ENCODE results near the gene FASLG. TPM values are rescaled to one million over a fixed set of nuclear protein-coding genes. Genes with fewer than 3 reads are reported as not detected.

The FASLG gene
- total and polyA plus RNA-seq, 2 experiments from 2014 or later = not detected

DNA sequence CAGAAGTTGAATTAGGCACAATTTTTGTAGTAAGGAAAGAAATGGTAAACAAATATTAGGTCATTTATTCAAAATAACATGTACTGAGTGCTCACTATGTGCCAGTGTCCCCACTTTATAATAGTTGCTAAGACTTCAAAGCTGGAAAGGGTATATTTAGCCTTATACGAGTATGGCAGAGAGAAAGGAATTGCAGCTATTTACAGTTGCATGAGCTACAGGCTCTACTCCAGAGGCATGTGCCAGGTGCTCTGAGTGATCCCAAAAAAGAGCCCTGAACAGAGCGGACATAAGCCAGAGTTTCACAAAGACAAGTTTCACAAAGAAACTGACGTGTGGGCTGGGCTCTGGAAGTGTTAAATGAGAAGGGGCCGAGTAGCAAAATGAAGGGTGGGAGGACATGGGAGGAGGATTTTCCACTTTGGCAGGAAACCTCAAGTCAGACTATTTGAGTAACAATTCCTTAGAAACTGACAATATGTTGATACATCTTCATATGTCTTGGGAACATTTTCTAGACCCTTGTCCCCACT, 40.9 kb downstream of the FASLG start:
- Histone ChIP-seq H4K20me1 (ENCODE audit: insufficient read depth, poor library complexity, severe bottlenecking) (no peaks in the 10 kb centered on the region), H3K27me3 (no peaks in the 10 kb centered on the region), H3K79me2 (no peaks in the 10 kb centered on the region), H3K27ac (no peak overlapping the region), H3K4me3 (no peak overlapping the region), H3K4me1 (ENCODE audit: insufficient read depth) (no peaks in the 10 kb centered on the region), H3K36me3 (replicated peaks; ENCODE audit: insufficient read depth, low read depth) (no peaks in the 10 kb centered on the region), H3K9me3 (ENCODE audit: low read depth) (no peaks in the 10 kb centered on the region), H2AFZ (no peak overlapping the region), H3K9me2 (replicated peaks; ENCODE audit: insufficient read depth) (no peaks in the 10 kb centered on the region), H3K4me2 (no peak overlapping the region)
- no peak for DNase-seq (ENCODE audit: low spot score)
- TF ChIP-seq EZH2 (IDR thresholded peaks at IDR 0.05; ENCODE audit: borderline replicate concordance) (no peak), EZH2phosphoT487 (IDR thresholded peaks at IDR 0.05; ENCODE audit: low read depth, severe bottlenecking, unreplicated experiment) (no peak)
- TF ChIP-seq, protein P1, sequence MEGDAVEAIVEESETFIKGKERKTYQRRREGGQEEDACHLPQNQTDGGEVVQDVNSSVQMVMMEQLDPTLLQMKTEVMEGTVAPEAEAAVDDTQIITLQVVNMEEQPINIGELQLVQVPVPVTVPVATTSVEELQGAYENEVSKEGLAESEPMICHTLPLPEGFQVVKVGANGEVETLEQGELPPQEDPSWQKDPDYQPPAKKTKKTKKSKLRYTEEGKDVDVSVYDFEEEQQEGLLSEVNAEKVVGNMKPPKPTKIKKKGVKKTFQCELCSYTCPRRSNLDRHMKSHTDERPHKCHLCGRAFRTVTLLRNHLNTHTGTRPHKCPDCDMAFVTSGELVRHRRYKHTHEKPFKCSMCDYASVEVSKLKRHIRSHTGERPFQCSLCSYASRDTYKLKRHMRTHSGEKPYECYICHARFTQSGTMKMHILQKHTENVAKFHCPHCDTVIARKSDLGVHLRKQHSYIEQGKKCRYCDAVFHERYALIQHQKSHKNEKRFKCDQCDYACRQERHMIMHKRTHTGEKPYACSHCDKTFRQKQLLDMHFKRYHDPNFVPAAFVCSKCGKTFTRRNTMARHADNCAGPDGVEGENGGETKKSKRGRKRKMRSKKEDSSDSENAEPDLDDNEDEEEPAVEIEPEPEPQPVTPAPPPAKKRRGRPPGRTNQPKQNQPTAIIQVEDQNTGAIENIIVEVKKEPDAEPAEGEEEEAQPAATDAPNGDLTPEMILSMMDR (IDR thresholded peaks at IDR 0.05; ENCODE audit: poor library complexity) = no peak
- WGBS (ENCODE audit: low lambda C conversion rate, missing lambda C conversion rate) = 63% methylated on average over 4 of the region's 4 CpGs

DNA sequence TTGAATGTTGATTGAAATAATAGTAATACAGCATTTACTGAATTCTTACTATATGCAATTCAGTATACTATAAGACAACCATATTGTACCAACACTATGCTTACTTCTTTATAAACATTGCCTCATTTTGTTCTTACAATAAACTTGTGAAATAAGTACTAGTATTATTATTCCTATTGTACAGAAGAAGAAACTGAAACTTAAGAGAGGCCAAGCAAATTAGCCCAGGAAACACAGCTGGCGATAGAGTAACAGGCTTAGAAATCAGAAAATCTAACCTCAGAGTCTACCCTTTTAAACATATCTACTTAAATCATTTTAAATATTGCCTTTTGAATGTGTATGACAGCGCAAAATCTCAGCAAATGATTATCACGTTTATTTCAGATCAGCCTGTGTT, 41.7 kb downstream of the FASLG start:
- Histone ChIP-seq H3K4me1 (ENCODE audit: insufficient read depth) (no peaks in the 10 kb centered on the region), H3K9me3 (ENCODE audit: low read depth) (no peaks in the 10 kb centered on the region)
- WGBS (ENCODE audit: low lambda C conversion rate, missing lambda C conversion rate) = 97% methylated on average over 3 of the region's 3 CpGs

DNA sequence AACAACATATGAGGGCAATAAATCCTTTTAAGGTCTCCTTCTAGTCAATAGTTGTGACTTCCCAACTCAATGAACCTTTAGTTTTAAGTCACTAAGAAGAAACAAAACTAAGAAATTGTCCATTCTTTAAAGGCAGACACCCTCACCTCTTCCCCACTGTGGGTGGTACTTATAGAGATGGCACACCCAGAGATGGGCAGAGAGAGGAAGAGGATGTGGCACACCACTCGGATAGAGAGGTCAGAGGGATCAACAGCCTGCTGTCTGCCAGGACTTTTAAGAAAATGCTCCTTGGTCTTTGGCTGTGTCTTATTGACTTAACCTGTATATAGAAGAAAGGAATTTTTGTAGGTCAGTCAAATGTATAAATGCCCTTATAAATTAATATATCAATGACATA, 45.1 kb downstream of the FASLG start:
- Histone ChIP-seq H3K4me2 (no peak overlapping the region), H3K79me2 (no peaks in the 10 kb centered on the region), H3K27me3 (no peaks in the 10 kb centered on the region), H3K36me3 (replicated peaks; ENCODE audit: insufficient read depth, low read depth) (no peaks in the 10 kb centered on the region), H3K9me3 (ENCODE audit: low read depth) (no peaks in the 10 kb centered on the region), H3K4me3 (no peak overlapping the region), H3K27ac (no peak overlapping the region), H4K20me1 (ENCODE audit: insufficient read depth, poor library complexity, severe bottlenecking) (no peaks in the 10 kb centered on the region), H3K9me2 (replicated peaks; ENCODE audit: insufficient read depth) (no peaks in the 10 kb centered on the region), H2AFZ (no peak overlapping the region), H3K4me1 (ENCODE audit: insufficient read depth) (no peaks in the 10 kb centered on the region)
- no peak for DNase-seq (ENCODE audit: low spot score)
- TF ChIP-seq EZH2 (IDR thresholded peaks at IDR 0.05; ENCODE audit: borderline replicate concordance) (no peak), EZH2phosphoT487 (IDR thresholded peaks at IDR 0.05; ENCODE audit: low read depth, severe bottlenecking, unreplicated experiment) (no peak)
- TF ChIP-seq, protein P1 (IDR thresholded peaks at IDR 0.05; ENCODE audit: poor library complexity) = no peak
- 90% methylated on average over 1 of the region's 1 CpG for WGBS (ENCODE audit: low lambda C conversion rate, missing lambda C conversion rate)

More for the DNA sequence above, 41.7 kb downstream of the FASLG start:
- TF ChIP-seq EZH2 (IDR thresholded peaks at IDR 0.05; ENCODE audit: borderline replicate concordance) (no peak), EZH2phosphoT487 (IDR thresholded peaks at IDR 0.05; ENCODE audit: low read depth, severe bottlenecking, unreplicated experiment) (no peak)
- TF ChIP-seq, protein P1 (IDR thresholded peaks at IDR 0.05; ENCODE audit: poor library complexity) = no peak
- Histone ChIP-seq H3K4me3 (no peak overlapping the region), H2AFZ (no peak overlapping the region), H3K9me2 (replicated peaks; ENCODE audit: insufficient read depth) (no peaks in the 10 kb centered on the region), H3K27me3 (no peaks in the 10 kb centered on the region), H3K4me2 (no peak overlapping the region), H3K79me2 (no peaks in the 10 kb centered on the region), H4K20me1 (ENCODE audit: insufficient read depth, poor library complexity, severe bottlenecking) (no peaks in the 10 kb centered on the region), H3K36me3 (replicated peaks; ENCODE audit: insufficient read depth, low read depth) (no peaks in the 10 kb centered on the region), H3K27ac (no peak overlapping the region)
- no peak for DNase-seq (ENCODE audit: low spot score)

Data from hepatocyte (in vitro differentiated cells).